SH-SY5Y (cell line): ENCODE measurements around the gene CNKSR3.

Experiments
- GATA2 ChIP-seq: IDR thresholded peaks from 2 replicates; pipeline ENCODE4 v1.6.1; 2011; ENCODE audit warnings: mild to moderate bottlenecking, low read depth, low read length
- GATA3 ChIP-seq: IDR thresholded peaks from 2 replicates; pipeline ENCODE4 v1.6.1; 2011; ENCODE audit warnings: low read depth, mild to moderate bottlenecking, low read length, moderate library complexity

DNA sequence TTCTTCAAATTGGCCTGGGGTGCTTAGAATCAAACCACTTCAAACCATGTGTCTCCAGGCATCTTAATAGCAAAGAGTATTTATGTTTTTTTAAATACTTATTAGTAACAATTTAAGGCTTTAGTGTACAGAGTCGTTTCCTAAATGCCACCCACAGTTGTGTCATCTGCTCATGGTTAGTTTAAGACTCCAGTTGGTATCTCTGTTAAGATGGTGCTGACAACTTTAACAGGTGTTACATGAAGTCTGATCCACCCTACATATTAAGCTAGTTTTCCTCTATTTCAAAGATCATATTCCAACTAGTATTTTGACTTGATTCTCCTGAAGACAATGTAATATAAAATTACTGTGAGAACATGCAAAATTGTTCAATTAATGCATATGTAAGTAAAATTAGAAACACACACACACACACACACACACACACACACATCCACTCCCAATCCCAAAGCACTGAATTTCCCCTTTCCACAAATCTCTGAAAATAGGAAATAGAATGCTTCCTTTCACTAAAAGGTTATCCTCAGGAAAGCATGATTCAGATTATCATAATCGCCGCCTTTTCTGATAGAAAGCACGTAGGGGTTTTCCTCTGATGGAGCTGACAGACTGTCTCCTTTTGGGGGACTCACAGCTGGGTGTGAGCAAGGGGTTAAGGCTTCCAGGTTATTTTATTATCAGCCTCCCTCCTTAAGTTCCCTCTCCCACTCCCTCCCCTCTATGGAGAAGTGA, 10.5 kb downstream of the CNKSR3 start:
- no peak for TF ChIP-seq GATA2
- no peak for TF ChIP-seq GATA3
